GM12891 (cell line): ENCODE results near the gene SPATA16.

Experiments used
- POLR2A ChIP-seq: IDR thresholded peaks from 2 replicates; pipeline ENCODE4 v1.6.1; 2011; ENCODE audit warnings: low read depth, low read length, control low read depth
- POLR2AphosphoS5 ChIP-seq: IDR thresholded peaks from 2 replicates; pipeline ENCODE4 v1.6.1; 2011; ENCODE audit warnings: low read depth, low read length, control low read depth

- no peak for TF ChIP-seq POLR2A
- TF ChIP-seq POLR2AphosphoS5 = no peak
These were observed 226.2 kb downstream of the SPATA16 start for GRCh38 chr3:172914854-172915253.
